HUES64 (cell line): ENCODE data around the gene SRP54.
"Not testable (repeated sequence)": the region's sequence is repeated elsewhere in the genome, so short reads cannot be mapped to it uniquely, and the experiment has no call there.

ENCODE experiments used
- H3K27ac ChIP-seq: 2 replicates; pipeline ENCODE4 v1.7.0; 2013; ENCODE audit warnings: low read depth, low read length, inconsistent platforms
- H3K27me3 ChIP-seq: 2 replicates; pipeline ENCODE4 v1.6.1; 2013; ENCODE audit warnings: mild to moderate bottlenecking, low read length; ENCODE audit not compliant: insufficient read depth
- H3K36me3 ChIP-seq: 2 replicates; pipeline ENCODE4 v1.6.1; 2013; ENCODE audit warnings: mild to moderate bottlenecking, low read length; ENCODE audit not compliant: insufficient read depth
- H3K4me1 ChIP-seq: 2 replicates; pipeline ENCODE4 v1.6.1; 2013; ENCODE audit warnings: mild to moderate bottlenecking, low read length, moderate library complexity; ENCODE audit not compliant: insufficient read depth
- H3K4me3 ChIP-seq: 2 replicates; pipeline ENCODE4 v1.5.1; 2013; ENCODE audit warnings: mild to moderate bottlenecking, low read length, moderate library complexity
- H3K9ac ChIP-seq: 2 replicates; pipeline ENCODE4 v1.6.1; 2013; ENCODE audit warnings: mild to moderate bottlenecking, low read depth, low read length
- H3K9me3 ChIP-seq: 2 replicates; pipeline ENCODE4 v1.6.1; 2013; ENCODE audit warnings: low read depth, low read length; ENCODE audit not compliant: insufficient read depth
- WGBS: fragments of 150-250, 120-280 bp; methylation state at CpG from one replicate; pipeline ENCODE4 v1.1.7; 2013; ENCODE audit warnings: missing lambda C conversion rate; 5-methylcytosine and 5-hydroxymethylcytosine counted together

SRP54 gene

DNA sequence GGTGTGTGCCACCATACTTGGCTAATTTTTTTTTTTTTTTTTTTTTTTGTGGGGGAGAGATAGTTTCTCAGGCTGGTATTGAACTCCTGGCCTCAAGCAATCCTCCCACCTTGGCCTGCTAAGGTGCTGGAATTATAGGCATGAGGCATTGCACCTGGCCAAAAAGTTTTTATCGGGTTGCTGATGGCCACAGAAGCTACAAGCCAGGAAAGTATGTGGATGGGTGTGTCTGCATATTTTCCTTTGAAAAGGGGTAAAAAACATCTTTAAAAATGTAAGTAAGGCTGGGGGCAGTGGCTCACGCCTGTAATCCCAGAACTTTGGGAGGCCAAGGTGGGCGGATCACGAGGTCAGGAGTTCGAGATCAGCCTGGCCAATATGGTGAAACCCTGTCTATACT lies 20.7 kb upstream of the SRP54 start:
- H3K9me3 ChIP-seq, H3K4me3 ChIP-seq, H3K4me1 ChIP-seq, H3K9ac ChIP-seq, H3K27ac ChIP-seq, H3K27me3 ChIP-seq: not testable (repeated sequence)
- peaks cover 40% of the 10 kb centered on the region for H3K36me3 ChIP-seq
- WGBS = 95% methylated on average over 5 of the region's 5 CpGs

DNA sequence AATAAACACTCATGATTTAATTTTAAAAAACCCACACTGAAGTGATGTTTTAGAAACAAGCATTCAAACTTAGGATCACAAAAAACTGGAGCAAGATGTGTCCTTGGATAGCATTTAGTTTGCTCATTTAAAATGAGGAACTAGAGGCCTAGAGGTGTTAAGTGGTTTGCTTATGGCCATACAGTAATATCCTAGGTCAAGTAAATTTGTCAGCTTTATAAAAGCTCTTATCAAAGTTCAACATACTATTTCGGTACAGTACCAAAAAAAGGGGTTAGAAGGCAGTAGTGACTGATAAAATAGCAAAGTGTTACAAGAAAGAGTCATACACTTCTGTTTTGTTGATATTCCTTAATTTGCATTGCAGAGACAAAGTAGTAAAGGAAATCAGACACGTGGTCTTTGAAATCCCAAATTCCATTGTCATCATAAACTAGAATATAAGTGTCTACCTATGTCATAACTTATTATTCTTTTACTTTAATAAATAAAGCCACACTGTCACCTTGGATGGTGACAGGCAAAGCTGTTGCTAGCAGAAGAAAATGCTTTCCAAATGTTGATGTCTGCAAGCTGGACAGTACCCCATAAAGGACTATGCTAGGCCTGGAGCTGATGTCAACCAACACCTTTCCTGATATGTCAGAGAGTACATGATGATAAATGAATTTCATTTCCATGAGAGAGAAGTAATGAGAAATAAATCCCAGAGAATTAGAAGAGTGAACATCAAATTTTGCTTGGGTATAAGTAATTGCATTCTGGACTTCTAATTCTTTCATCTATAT lies 17.6 kb upstream of the SRP54 start:
- no peak overlapping the region for H3K9ac ChIP-seq
- peaks cover 48% of the 10 kb centered on the region for H3K36me3 ChIP-seq
- no peak overlapping the region for H3K4me3 ChIP-seq
- H3K9me3 ChIP-seq = no peaks in the 10 kb centered on the region
- no peaks in the 10 kb centered on the region for H3K27me3 ChIP-seq
- no peaks in the 10 kb centered on the region for H3K4me1 ChIP-seq
- H3K27ac ChIP-seq = no peak overlapping the region
- 100% methylated on average over 2 of the region's 2 CpGs for WGBS

DNA sequence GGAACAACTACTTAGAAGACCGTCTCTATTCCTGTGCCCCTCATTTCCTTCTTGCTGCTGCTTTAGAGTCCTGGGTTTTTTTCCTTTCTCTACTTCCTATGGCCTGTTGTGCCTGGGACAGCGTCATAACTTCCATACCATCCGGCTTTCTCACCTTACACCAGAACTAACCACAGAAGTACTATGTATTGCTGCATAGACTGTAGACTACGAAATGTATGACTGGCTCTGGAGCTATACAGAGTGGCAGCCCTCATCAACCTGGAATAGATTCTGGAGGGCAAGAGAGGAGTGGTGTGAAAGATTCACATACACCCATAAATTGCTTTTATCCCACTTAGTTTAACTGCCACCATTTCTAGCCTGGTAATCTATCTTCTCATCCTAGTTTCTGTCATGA lies 16.9 kb upstream of the SRP54 start:
- Histone ChIP-seq H3K9me3 (no peaks in the 10 kb centered on the region), H3K4me3 (no peak overlapping the region), H3K4me1 (no peaks in the 10 kb centered on the region), H3K27me3 (no peaks in the 10 kb centered on the region), H3K36me3 (peaks cover 51% of the 10 kb centered on the region), H3K9ac (no peak overlapping the region), H3K27ac (no peak overlapping the region)
- WGBS = 99% methylated on average over 4 of the region's 4 CpGs

DNA sequence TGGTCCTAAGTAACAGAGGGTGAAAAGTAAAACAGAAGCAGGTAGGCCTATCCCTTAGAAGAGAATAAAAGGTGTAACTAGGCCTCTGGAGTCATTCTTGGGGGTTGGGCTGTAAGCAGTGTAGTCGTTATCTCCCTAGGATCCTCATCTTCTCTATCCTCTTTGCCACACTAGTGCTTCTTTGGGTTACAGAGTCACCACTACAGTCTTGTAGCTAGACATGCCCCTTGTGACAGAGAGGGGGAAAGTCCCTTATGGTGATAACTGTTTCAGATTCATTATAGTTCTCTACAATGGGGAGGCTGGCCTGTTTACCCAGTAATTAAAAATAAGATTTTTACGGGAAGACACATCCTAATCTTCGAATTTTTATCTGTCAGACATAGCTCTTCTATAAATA lies 16.4 kb upstream of the SRP54 start:
- Histone ChIP-seq H3K9me3 (no peaks in the 10 kb centered on the region), H3K4me3 (no peak overlapping the region), H3K4me1 (no peaks in the 10 kb centered on the region), H3K27ac (no peak overlapping the region), H3K9ac (no peak overlapping the region), H3K36me3 (peaks cover 54% of the 10 kb centered on the region), H3K27me3 (no peaks in the 10 kb centered on the region)
- WGBS = 100% methylated on average over 1 of the region's 3 CpGs

DNA sequence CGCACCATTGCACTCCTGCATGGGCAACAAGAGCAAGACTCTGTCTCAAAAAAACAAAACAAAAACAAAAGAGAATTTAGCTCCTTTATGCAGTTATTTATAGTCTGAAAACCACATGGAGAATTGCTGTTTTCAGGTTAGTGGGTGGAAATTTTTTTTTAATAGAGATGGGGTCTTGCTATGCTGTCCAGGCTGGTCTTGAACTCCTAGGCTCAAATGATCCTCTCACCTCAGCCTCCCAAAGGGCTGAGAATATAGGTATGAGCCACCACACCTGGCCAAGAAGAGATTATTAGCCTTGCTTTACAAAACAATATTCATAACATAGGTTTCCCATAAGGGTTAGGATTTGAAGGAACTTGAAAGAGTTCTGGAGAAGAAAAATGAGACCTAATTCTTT lies 12.1 kb upstream of the SRP54 start:
- peaks cover 40% of the 10 kb centered on the region for H3K36me3 ChIP-seq
- WGBS = 100% methylated on average over 1 of the region's 1 CpG
- H3K4me1 ChIP-seq = no peaks in the 10 kb centered on the region

DNA sequence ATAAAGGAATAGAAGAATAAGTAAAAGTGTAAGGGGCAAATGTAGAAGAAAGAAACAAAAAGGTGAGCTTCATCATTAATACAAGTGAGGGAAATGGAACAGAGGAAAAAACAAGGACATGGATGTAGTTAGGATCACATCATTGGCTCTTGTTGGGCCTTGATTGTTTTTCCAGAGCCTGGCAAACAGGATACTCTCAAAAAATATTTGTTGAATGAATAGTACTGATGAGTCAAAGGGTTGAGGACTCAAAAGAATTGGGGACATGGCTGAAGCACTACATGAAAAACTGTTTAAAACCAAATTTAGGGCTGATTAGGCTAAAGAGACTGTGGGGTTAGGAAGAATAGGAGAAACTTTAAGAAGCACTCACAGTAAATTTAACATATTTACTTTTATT lies 11.4 kb upstream of the SRP54 start:
- no peaks in the 10 kb centered on the region for H3K9me3 ChIP-seq
- H3K27ac ChIP-seq = no peak overlapping the region
- H3K4me3 ChIP-seq = no peak overlapping the region
- H3K36me3 ChIP-seq = peaks cover 33% of the 10 kb centered on the region
- H3K9ac ChIP-seq = no peak overlapping the region
- H3K4me1 ChIP-seq = no peaks in the 10 kb centered on the region
- H3K27me3 ChIP-seq = no peaks in the 10 kb centered on the region

More for the DNA sequence above, 12.1 kb upstream of the SRP54 start:
- Histone ChIP-seq H3K4me3 (no peak overlapping the region), H3K27ac (no peak overlapping the region), H3K9me3 (no peaks in the 10 kb centered on the region), H3K9ac (no peak overlapping the region), H3K27me3 (no peaks in the 10 kb centered on the region)

DNA sequence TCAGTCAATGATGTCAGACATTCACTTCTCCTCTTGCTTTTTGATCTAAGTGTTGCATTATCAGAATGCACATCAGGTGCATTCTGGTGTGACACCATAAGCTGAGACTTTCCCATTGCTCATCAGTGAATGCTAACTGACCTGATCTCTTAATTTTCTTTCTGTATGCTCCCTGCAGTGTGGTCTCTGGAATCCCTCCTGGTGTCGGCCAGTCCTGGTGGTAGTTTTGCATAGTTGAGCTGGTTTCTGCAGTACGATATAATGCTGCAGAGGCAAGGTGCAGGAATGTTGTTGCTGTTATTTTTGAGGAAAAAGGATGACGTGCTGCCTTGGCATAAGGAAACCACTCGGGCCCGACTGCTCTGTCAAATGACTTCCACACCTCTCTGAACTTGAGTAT lies 11.0 kb upstream of the SRP54 start:
- Histone ChIP-seq H3K4me1 (no peaks in the 10 kb centered on the region), H3K36me3 (peaks cover 32% of the 10 kb centered on the region), H3K4me3 (no peak overlapping the region), H3K9ac (no peak overlapping the region), H3K9me3 (no peaks in the 10 kb centered on the region), H3K27me3 (no peaks in the 10 kb centered on the region), H3K27ac (no peak overlapping the region)
- 87% methylated on average over 2 of the region's 5 CpGs for WGBS

DNA sequence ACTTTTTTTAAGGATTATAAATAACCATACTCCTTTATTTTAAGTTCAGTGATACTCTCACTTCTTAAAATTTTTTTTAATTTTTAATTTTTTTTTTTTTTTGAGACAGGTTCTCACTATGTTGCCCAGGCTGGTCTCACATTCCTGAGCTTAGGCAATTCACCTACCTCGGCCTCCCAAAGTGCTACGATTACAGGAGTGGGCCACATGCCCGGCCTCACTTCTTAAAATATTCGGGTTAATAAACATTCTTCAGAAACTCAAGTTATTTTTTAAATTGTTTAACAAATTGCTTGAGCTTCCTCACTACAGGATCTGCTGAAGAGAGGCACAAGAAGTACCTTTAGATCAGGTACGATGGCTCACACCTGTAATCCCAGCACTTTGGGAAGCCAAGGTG lies 4.3 kb upstream of the SRP54 start:
- no peaks in the 10 kb centered on the region for H3K4me1 ChIP-seq
- 96% methylated on average over 5 of the region's 5 CpGs for WGBS
- H3K9ac ChIP-seq = no peak overlapping the region
- no peaks in the 10 kb centered on the region for H3K9me3 ChIP-seq
- no peaks in the 10 kb centered on the region for H3K27me3 ChIP-seq
- no peak overlapping the region for H3K4me3 ChIP-seq
- no peak overlapping the region for H3K27ac ChIP-seq
- H3K36me3 ChIP-seq = no peaks in the 10 kb centered on the region

DNA sequence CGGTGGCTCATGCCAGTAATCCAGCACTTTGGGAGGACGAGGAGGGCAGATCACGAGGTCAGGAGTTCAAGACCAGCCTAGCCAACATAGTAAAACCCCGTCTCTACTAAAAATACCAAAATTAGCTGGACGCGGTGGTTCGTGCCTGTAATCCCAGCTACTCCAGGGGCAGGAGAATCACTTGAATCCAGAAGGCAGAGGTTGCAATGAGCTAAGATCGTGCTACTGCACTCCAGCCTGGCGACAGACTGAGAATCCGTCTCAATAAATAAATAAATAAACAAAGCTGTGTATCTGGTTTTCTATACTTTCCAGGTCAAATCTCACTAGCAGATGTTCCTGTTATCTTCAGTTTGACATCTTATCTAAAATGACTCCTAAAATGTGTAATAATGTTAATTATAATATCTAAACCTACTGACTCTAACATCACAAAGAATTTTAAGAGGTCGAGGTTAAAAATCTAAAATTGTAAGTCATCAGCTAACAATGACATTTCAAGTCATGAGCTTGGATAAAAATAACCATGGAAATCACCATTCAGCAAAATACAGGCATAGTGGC lies 2.4 kb upstream of the SRP54 start:
- Histone ChIP-seq H3K4me1 (peaks cover 5% of the 10 kb centered on the region; the same call in 1 of the 2 replicates), H3K4me3 (peak overlapping the region; percentile 72), H3K9ac (no peak overlapping the region), H3K27me3 (no peaks in the 10 kb centered on the region), H3K27ac (no peak overlapping the region), H3K9me3 (no peaks in the 10 kb centered on the region), H3K36me3 (no peaks in the 10 kb centered on the region)
- WGBS = 97% methylated on average over 11 of the region's 11 CpGs

DNA sequence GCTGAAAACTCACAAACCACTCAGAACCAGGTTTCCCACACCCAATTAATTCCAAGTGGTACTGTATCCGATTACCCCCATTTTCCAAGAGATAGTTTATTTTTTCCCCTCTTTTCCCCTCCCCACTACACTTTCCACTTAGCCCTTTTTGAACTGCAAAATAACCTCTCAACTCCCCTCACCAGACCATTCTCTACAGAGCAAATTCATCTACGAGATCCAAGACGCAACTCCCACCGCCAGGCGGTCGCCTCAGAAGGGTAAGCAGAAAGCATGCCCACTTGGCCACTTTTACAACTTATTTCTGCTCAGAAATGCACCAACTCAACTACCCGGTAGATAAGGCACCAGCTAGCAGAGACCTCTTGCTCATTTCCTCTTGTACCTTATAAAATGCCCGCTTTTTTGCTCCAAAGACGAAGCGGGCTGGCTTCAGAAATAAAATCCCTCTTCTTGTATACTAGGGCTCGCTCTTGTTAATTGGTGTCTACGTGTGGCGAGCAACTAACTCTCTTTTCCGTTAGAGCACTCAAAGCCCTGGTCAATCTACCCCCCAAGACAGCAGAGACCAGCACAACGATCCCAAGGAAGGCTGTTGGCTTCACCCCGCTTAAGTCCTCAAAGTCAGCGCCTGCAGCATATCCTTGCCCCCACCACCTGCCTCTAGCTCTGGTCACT lies 910 bp upstream of the SRP54 start:
- no peaks in the 10 kb centered on the region for H3K9me3 ChIP-seq
- WGBS = under 1% methylated on average over 17 of the region's 17 CpGs
- H3K4me3 ChIP-seq = peak overlapping the region; percentile 72
- H3K4me1 ChIP-seq = peaks cover 5% of the 10 kb centered on the region; the same call in 1 of the 2 replicates
- H3K27me3 ChIP-seq = no peaks in the 10 kb centered on the region
- no peaks in the 10 kb centered on the region for H3K36me3 ChIP-seq
- H3K9ac ChIP-seq = peak overlapping the region; percentile 71
- H3K27ac ChIP-seq = peak overlapping the region; percentile 98

DNA sequence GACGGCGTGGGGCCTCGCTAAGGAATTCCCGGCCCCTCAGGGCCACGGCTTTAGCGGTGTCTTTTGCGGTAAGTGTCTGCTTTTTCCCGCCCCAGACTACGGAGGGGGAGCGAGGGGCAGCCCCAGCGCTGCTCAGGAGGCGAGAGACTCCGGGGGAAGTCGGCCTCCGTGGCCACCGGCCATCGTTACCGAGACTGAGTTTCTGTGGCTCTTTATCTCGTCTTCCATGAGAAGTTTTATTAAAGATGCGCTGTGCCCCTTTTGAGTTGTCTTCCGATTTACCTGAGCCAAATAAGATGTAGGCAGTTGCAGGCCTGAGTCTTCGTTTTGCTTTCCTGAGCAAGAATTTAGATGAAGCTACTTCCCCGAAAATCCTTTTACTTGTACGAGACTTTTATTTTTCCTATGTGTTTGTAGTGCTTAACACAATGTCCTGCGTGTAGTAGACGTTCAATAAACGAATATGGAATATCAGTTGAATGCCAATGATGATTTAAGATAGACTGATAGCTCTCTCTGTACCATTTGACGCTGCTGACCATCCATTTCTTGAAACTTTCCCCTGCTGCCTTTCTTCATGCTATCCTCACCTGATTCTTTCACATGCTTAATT lies 462 bp downstream of the SRP54 start:
- peak overlapping the region; percentile 72 for H3K4me3 ChIP-seq
- WGBS = 1% methylated on average over 28 of the region's 28 CpGs

More for the DNA sequence above, 462 bp downstream of the SRP54 start:
- no peaks in the 10 kb centered on the region for H3K9me3 ChIP-seq
- no peaks in the 10 kb centered on the region for H3K36me3 ChIP-seq
- H3K27me3 ChIP-seq = no peaks in the 10 kb centered on the region
- peak overlapping the region; percentile 87 for H3K9ac ChIP-seq
- peaks cover 5% of the 10 kb centered on the region; the same call in 1 of the 2 replicates for H3K4me1 ChIP-seq
- peak overlapping the region; percentile 98 for H3K27ac ChIP-seq
